K562 (cell line): Measurements from ENCODE around the gene LMLN. TPM values are rescaled to one million over a fixed set of nuclear protein-coding genes. Genes with fewer than 3 reads are reported as not detected.
A peak's percentile ranks its signal among the peaks of the same experiment; 100 is the strongest.

Source experiments
- ATAC-seq: fragments of 200-7000 bp; cut with Tn5 transposase; 3 replicates; pipeline ENCODE4 v1.9.1; 2020; ENCODE audit warnings: moderate library complexity
- BruUV-seq: library from RNA; stranded (reverse); fragments of 400-500 nt; replicated peaks from 2 replicates; lab custom pipeline; 2021; lab: Mats Ljungman, UMichigan
- CTCF ChIA-PET: fragments of 300-600 bp; formaldehyde crosslinking; extraction: SDS; loops from one replicate; lab custom pipeline; 2021; ENCODE audit warnings: low intra/inter-chr PET ratio; lab: Yijun Ruan, JAX
- POLR2A ChIA-PET: fragments of 300-600, 350-650 bp; sonication (Branson Sonifier 250); formaldehyde crosslinking; extraction: SDS; loops from one replicate; lab custom pipeline; 2021; ENCODE audit warnings: antibody characterized with exemption, inconsistent platforms; lab: Yijun Ruan, JAX
- DNase-seq, 4 experiments: peaks; one replicate each; pipeline versions ENCODE4 v3.0.0 to v3.0.0-alpha.2; 2011 to 2018; ENCODE audit warnings: low spot score in 3 of 4, mixed read lengths in 3 of 4; ENCODE audit errors: extremely low read depth in 1 of 4
- FAIRE-seq: peaks from 2 replicates; lab custom pipeline; 2011; peaks lifted over from hg19 to GRCh38; lab: Jason Lieb, UNC
- H2AFZ ChIP-seq: 2 replicates; pipeline ENCODE4 v1.6.0; 2011; ENCODE audit warnings: low read depth, low read length, control low read depth, inconsistent platforms
- H3K27ac ChIP-seq: fragments of 200-600 bp; 3 replicates; pipeline ENCODE4 v1.8.0; 2011; ENCODE audit warnings: low read depth, mild to moderate bottlenecking, control low read depth, inconsistent platforms, low read length, moderate library complexity, mixed read lengths; ENCODE audit errors: extremely low read depth
- H3K27me3 ChIP-seq, 2 experiments: fragments of 300-600 bp in 1 of 2; 2 replicates in 1 of 2; 3 replicates in 1 of 2; pipeline versions ENCODE4 v1.6.0 to v1.8.0; 2011; ENCODE audit warnings: inconsistent platforms in 2 of 2, low read length in 2 of 2, mild to moderate bottlenecking in 1 of 2, mixed read lengths in 1 of 2, moderate library complexity in 1 of 2; ENCODE audit not compliant: control insufficient read depth in 2 of 2, insufficient read depth in 2 of 2
- H3K36me3 ChIP-seq: fragments of 300-600 bp; 3 replicates; pipeline ENCODE4 v1.8.0; 2011; ENCODE audit warnings: mild to moderate bottlenecking, low read length, inconsistent platforms; ENCODE audit not compliant: control insufficient read depth, insufficient read depth
- H3K4me1 ChIP-seq, 2 experiments: fragments of 200-600 bp in 1 of 2; replicated peaks in 1 of 2; 2 replicates in 1 of 2; 3 replicates in 1 of 2; pipeline versions ENCODE4 v1.5.1 to v1.8.0; 2011; ENCODE audit warnings: inconsistent platforms in 2 of 2, low read length in 2 of 2, mild to moderate bottlenecking in 1 of 2, mixed read lengths in 1 of 2, moderate library complexity in 1 of 2; ENCODE audit not compliant: control insufficient read depth in 2 of 2, insufficient read depth in 2 of 2
- H3K4me2 ChIP-seq: 2 replicates; pipeline ENCODE4 v1.6.1; 2011; ENCODE audit warnings: low read length, control low read depth, inconsistent platforms, mixed read lengths; ENCODE audit not compliant: insufficient read depth
- H3K4me3 ChIP-seq: fragments of 200-600 bp; sonication (generic), shearing (Covaris generic); 2 replicates; pipeline ENCODE4 v1.5.1; 2016; ENCODE audit warnings: control low read depth, inconsistent platforms
- H3K79me2 ChIP-seq: fragments of 200-600 bp; 3 replicates; pipeline ENCODE4 v1.8.0; 2011; ENCODE audit warnings: low read length, inconsistent platforms; ENCODE audit not compliant: control insufficient read depth, insufficient read depth
- H3K9ac ChIP-seq, 2 experiments: 2 replicates each; pipeline versions ENCODE4 v1.6.0 to v1.6.1; 2011; ENCODE audit warnings: low read depth in 2 of 2, low read length in 2 of 2, control low read depth in 1 of 2, inconsistent platforms in 1 of 2, mild to moderate bottlenecking in 1 of 2, mixed read lengths in 1 of 2; ENCODE audit not compliant: insufficient read depth in 1 of 2
- H3K9me1 ChIP-seq: one replicate; pipeline ENCODE4 v1.6.0; 2011; ENCODE audit warnings: inconsistent platforms, mild to moderate bottlenecking, low read length, moderate library complexity; ENCODE audit not compliant: control insufficient read depth, insufficient read depth
- H3K9me3 ChIP-seq: replicated peaks from 2 replicates; pipeline ENCODE4 v1.5.1; 2011; ENCODE audit warnings: low read depth, low read length, inconsistent platforms; ENCODE audit not compliant: control insufficient read depth, insufficient read depth
- H4K20me1 ChIP-seq: replicated peaks from 2 replicates; pipeline ENCODE4 v1.6.1; 2011; ENCODE audit warnings: low read length, inconsistent platforms, mixed read lengths; ENCODE audit not compliant: control insufficient read depth, insufficient read depth
- BRF1 ChIP-seq: IDR thresholded peaks from 3 replicates; pipeline ENCODE4 v1.6.1; 2011; ENCODE audit warnings: borderline replicate concordance, mild to moderate bottlenecking; ENCODE audit not compliant: insufficient read length; ENCODE audit errors: extremely low read depth
- DMBX1 ChIP-seq: fragments of 250-450 bp; sonication (Bioruptor Pico); IDR thresholded peaks from 2 replicates; pipeline ENCODE4 v1.8.0; 2022; ENCODE audit warnings: inconsistent platforms, mild to moderate bottlenecking, moderate library complexity, borderline replicate concordance
- GTF2E2 ChIP-seq: fragments of 200-800 bp; sonication (Bioruptor generic); IDR thresholded peaks from 2 replicates; pipeline ENCODE4 v1.6.1; 2016; ENCODE audit warnings: missing genetic modification characterization, missing compliant biosample characterization
- HLTF ChIP-seq: fragments of 450-650 bp; IDR thresholded peaks from 2 replicates; pipeline ENCODE4 v1.6.1; 2016
- ILK ChIP-seq: fragments of 450-650 bp; IDR thresholded peaks from 2 replicates; pipeline ENCODE4 v1.6.1; 2016; ENCODE audit warnings: missing genetic modification characterization, low read depth, mild to moderate bottlenecking, missing compliant biosample characterization, moderate library complexity, borderline replicate concordance
- MCM5 ChIP-seq: fragments of 450-650 bp; IDR thresholded peaks from 2 replicates; pipeline ENCODE4 v1.6.1; 2016; ENCODE audit warnings: low read depth
- ZNF316 ChIP-seq: fragments of 450-650 bp; IDR thresholded peaks from 2 replicates; pipeline ENCODE4 v1.6.1; 2016
- ZNF696 ChIP-seq: fragments of 250-450 bp; sonication (Bioruptor Pico); conservative IDR thresholded peaks from 2 replicates; pipeline ENCODE4 v1.4.0; 2020; ENCODE audit warnings: mild to moderate bottlenecking, moderate library complexity
- WGBS: fragments of 100-300 bp; shearing (Covaris generic); methylation state at CpG from one replicate; pipeline ENCODE4 v1.1.6; 2016; ENCODE audit warnings: low coverage, mixed read lengths; ENCODE audit not compliant: insufficient coverage; ENCODE audit errors: missing lambda C conversion rate; 5-methylcytosine and 5-hydroxymethylcytosine counted together
- in situ Hi-C: fragments of 300-500 bp; cut with MboI; formaldehyde crosslinking; loops from 4 replicates; pipeline ENCODE4 v1.15.0; 2018; ENCODE audit warnings: inconsistent platforms, mixed read lengths
- intact Hi-C: fragments of 100-400 bp; cut with micrococcal nuclease; formaldehyde crosslinking; loops from 2 replicates; pipeline ENCODE4 v1.14.2; 2022
- polyA plus RNA-seq, 8 experiments: library from polyadenylated mRNA; depleted of rRNA in 4 of 8; stranded (reverse) in 5 of 8; unstranded in 3 of 8; fragments of >200 nt; fragmentation: Nextera tagmentation in 2 of 8; fragmentation: Illumina TruSeq in 1 of 8; extraction: Ambion mirVana in 2 of 8; extraction: Trizol in 1 of 8; gene quantifications; 2 replicates each; pipeline versions ENCODE4 v1.2.1 to v1.2.3, GENCODE V29; 2011 to 2014; ENCODE audit warnings: inconsistent platforms in 1 of 8, missing spikeins in 1 of 8
- total RNA-seq, 7 experiments: library from RNA; depleted of rRNA in 6 of 7; stranded (reverse); fragments of >200 nt in 6 of 7; fragmentation: Illumina TruSeq in 2 of 7; extraction: Trizol in 2 of 7; gene quantifications; 2 replicates each; pipeline versions ENCODE4 v1.2.1 to v1.2.3, GENCODE V29; 2011 to 2021; ENCODE audit warnings: low replicate concordance in 1 of 7
- TF ChIP-seq, protein P1 (sequence below): sonication (generic); IDR thresholded peaks from 2 replicates; pipeline ENCODE4 v1.6.1; 2016

The LMLN gene
- total and polyA plus RNA-seq, 9 of the 15 experiments (the other 6 are each of a cell fraction or from before 2014, with no cell fraction given): 2.2 to 15.9 (median 6.9) TPM

- no peak for TF ChIP-seq HLTF
- no peak for TF ChIP-seq ZNF696
- no peak for TF ChIP-seq ILK (tag)
- TF ChIP-seq, protein P1, sequence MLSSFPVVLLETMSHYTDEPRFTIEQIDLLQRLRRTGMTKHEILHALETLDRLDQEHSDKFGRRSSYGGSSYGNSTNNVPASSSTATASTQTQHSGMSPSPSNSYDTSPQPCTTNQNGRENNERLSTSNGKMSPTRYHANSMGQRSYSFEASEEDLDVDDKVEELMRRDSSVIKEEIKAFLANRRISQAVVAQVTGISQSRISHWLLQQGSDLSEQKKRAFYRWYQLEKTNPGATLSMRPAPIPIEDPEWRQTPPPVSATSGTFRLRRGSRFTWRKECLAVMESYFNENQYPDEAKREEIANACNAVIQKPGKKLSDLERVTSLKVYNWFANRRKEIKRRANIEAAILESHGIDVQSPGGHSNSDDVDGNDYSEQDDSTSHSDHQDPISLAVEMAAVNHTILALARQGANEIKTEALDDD: peak; percentile 73
- TF ChIP-seq MCM5: no peak
Observed at GRCh38 chr3:198061119-198062067, 101.4 kb downstream of the LMLN start (continued).

- intact Hi-C loops: no loop called here
- FAIRE-seq: no peak
- ATAC-seq: no peak
- Histone ChIP-seq H3K79me2 (no peaks in the 10 kb centered on the region), H3K4me1 (peaks cover 0 to 7% of the 10 kb centered on the region in 2 experiments; a peak in 1 of 5 replicates), H3K9me3 (no peaks in the 10 kb centered on the region), H3K9ac (no peak overlapping the region), H3K27ac (no peak overlapping the region), H3K4me2 (no peak overlapping the region), H3K4me3 (no peak overlapping the region), H4K20me1 (no peaks in the 10 kb centered on the region), H3K27me3 (no peaks in the 10 kb centered on the region), H3K36me3 (peaks cover 17% of the 10 kb centered on the region; the same call in 1 of the 3 replicates), H2AFZ (no peak overlapping the region), H3K9me1 (no peaks in the 10 kb centered on the region)
- 40% methylated on average over 1 of the region's 1 CpG for WGBS
- in situ Hi-C loops: no loop called here
- CTCF ChIA-PET: no interaction called here
- BruUV-seq: no TSS peak
- POLR2A ChIA-PET: interaction anchor here (0.5 to 1.0 kb wide), 3 partner anchors 13 to 1108 kb away, joined by 3 to 5 read pairs (median 4); no protein-coding TSS in a partner anchor
- no peak for DNase-seq
- peak; percentile 52; the same call in 1 of the 2 replicates for TF ChIP-seq GTF2E2 (tag)
- TF ChIP-seq ZNF316: no peak
- TF ChIP-seq, protein P1: no peak
- no peak for TF ChIP-seq DMBX1 (CRISPR knock-in tag)
- no peak for TF ChIP-seq BRF1
Observed at GRCh38 chr3:198062068-198062465, 102.0 kb downstream of the LMLN start.
